GM12878 (cell line): ENCODE data around the gene PCDH15. TPM values are rescaled to one million over a fixed set of nuclear protein-coding genes. Genes with fewer than 3 reads are reported as not detected.

Experiments
- ATAC-seq: fragments of 200-7000 bp; cut with Tn5 transposase; 3 replicates; pipeline ENCODE4 v1.9.1; 2020; ENCODE audit warnings: mild to moderate bottlenecking, moderate library complexity
- BruUV-seq: library from RNA; stranded (reverse); fragments of 400-500 nt; replicated peaks from 2 replicates; lab custom pipeline; 2021; lab: Mats Ljungman, UMichigan
- CTCF ChIA-PET: fragments of 300-600 bp; sonication (Branson Sonifier 250); formaldehyde crosslinking; extraction: SDS; loops from one replicate; lab custom pipeline; 2021; ENCODE audit warnings: inconsistent platforms; lab: Yijun Ruan, JAX
- POLR2A ChIA-PET: fragments of 350-600 bp; formaldehyde crosslinking; extraction: SDS; loops from one replicate; lab custom pipeline; 2021; ENCODE audit warnings: inconsistent platforms; lab: Charles Lee
- RAD21 ChIA-PET: fragments of 300-600 bp; sonication (Branson Sonifier 250); formaldehyde crosslinking; loops from one replicate; lab custom pipeline; 2023; ENCODE audit warnings: antibody characterized with exemption; ENCODE audit not compliant: unreplicated experiment; lab: Charles Lee
- SMC1A ChIA-PET: fragments of 300-600 bp; sonication (Branson Sonifier 250); formaldehyde crosslinking; loops from one replicate; lab custom pipeline; 2023; ENCODE audit not compliant: unreplicated experiment, uncharacterized antibody; lab: Charles Lee
- DNase-seq: peaks from one replicate; pipeline ENCODE4 v3.0.0-alpha.2; 2011; ENCODE audit warnings: low read depth, low spot score
- FAIRE-seq: peaks from 3 replicates; lab custom pipeline; 2011; peaks lifted over from hg19 to GRCh38; lab: Jason Lieb, UNC
- H2AFZ ChIP-seq: 2 replicates; pipeline ENCODE4 v1.6.0; 2011; ENCODE audit warnings: low read depth, low read length, control low read depth; ENCODE audit not compliant: control insufficient read depth
- H3K27ac ChIP-seq: 2 replicates; pipeline ENCODE4 v1.5.1; 2011; ENCODE audit warnings: control low read depth; ENCODE audit not compliant: control insufficient read depth, insufficient read depth
- H3K27me3 ChIP-seq, 2 experiments: replicated peaks in 1 of 2; 2 replicates each; pipeline versions ENCODE4 v1.6.0 to v1.6.1; 2011; ENCODE audit warnings: low read length in 1 of 2; ENCODE audit not compliant: control insufficient read depth in 2 of 2, insufficient read depth in 2 of 2
- H3K36me3 ChIP-seq, 2 experiments: 2 replicates each; pipeline ENCODE4 v1.5.1; 2011; ENCODE audit warnings: low read length in 1 of 2; ENCODE audit not compliant: control insufficient read depth in 2 of 2, insufficient read depth in 2 of 2
- H3K4me1 ChIP-seq: 2 replicates; pipeline ENCODE4 v1.6.1; 2011; ENCODE audit warnings: mild to moderate bottlenecking, low read length, moderate library complexity, mixed read lengths; ENCODE audit not compliant: control insufficient read depth, insufficient read depth
- H3K4me2 ChIP-seq: 2 replicates; pipeline ENCODE4 v1.6.0; 2011; ENCODE audit warnings: control low read depth; ENCODE audit not compliant: control insufficient read depth, insufficient read depth
- H3K4me3 ChIP-seq: fragments of 200-600 bp; sonication (generic); 2 replicates; pipeline ENCODE4 v1.5.1; 2016
- H3K79me2 ChIP-seq: 2 replicates; pipeline ENCODE4 v1.6.0; 2011; ENCODE audit warnings: low read length; ENCODE audit not compliant: control insufficient read depth, insufficient read depth
- H3K9ac ChIP-seq: 2 replicates; pipeline ENCODE4 v1.8.0; 2011; ENCODE audit warnings: low read length, control low read depth, mixed read lengths; ENCODE audit not compliant: control insufficient read depth, insufficient read depth
- H3K9me3 ChIP-seq: replicated peaks from 3 replicates; pipeline ENCODE4 v1.5.1; 2011; ENCODE audit warnings: mild to moderate bottlenecking, low read length; ENCODE audit not compliant: control insufficient read depth, insufficient read depth
- H4K20me1 ChIP-seq: 2 replicates; pipeline ENCODE4 v1.6.0; 2011; ENCODE audit not compliant: control insufficient read depth, insufficient read depth
- ATF2 ChIP-seq: IDR thresholded peaks from 2 replicates; pipeline ENCODE4 v1.6.1; 2012; ENCODE audit warnings: low read length, inconsistent platforms
- GABPA ChIP-seq: IDR thresholded peaks from 2 replicates; pipeline ENCODE4 v1.6.1; 2014; ENCODE audit warnings: antibody characterized with exemption, low read depth, mild to moderate bottlenecking, inconsistent platforms
- HDAC6 ChIP-seq: fragments of 200-600 bp; sonication (generic); IDR thresholded peaks from one replicate; pipeline ENCODE4 v1.8.0; 2017; ENCODE audit warnings: antibody characterized with exemption; ENCODE audit not compliant: unreplicated experiment
- MYB ChIP-seq: fragments of 150-350 bp; IDR thresholded peaks from 2 replicates; pipeline ENCODE4 v1.6.1; 2014; ENCODE audit warnings: mild to moderate bottlenecking, low read depth, low read length, borderline replicate concordance
- NR2C2 ChIP-seq: IDR thresholded peaks from 2 replicates; pipeline ENCODE4 v1.6.1; 2011; ENCODE audit warnings: borderline replicate concordance, low read depth; ENCODE audit not compliant: control insufficient read depth, insufficient read length
- TAF1 ChIP-seq: IDR thresholded peaks from 2 replicates; pipeline ENCODE4 v1.6.1; 2011; ENCODE audit warnings: mild to moderate bottlenecking, low read depth, low read length, borderline replicate concordance
- WGBS: methylation state at CpG from one replicate; pipeline ENCODE4 v1.1.6; 2016; ENCODE audit warnings: low lambda C conversion rate; ENCODE audit not compliant: insufficient replicate concordance, insufficient coverage; ENCODE audit errors: missing lambda C conversion rate; 5-methylcytosine and 5-hydroxymethylcytosine counted together
- in situ Hi-C: fragments of 300-500 bp; cut with MboI; formaldehyde crosslinking; loops from 9 replicates; pipeline ENCODE4 v1.14.3; 2018; ENCODE audit warnings: mixed read lengths
- intact Hi-C: fragments of 100-400 bp; cut with micrococcal nuclease; formaldehyde crosslinking; loops from one replicate; pipeline ENCODE4 v1.14.2; 2022; ENCODE audit not compliant: unreplicated experiment
- polyA plus RNA-seq, 11 experiments: library from polyadenylated mRNA; depleted of rRNA in 4 of 11; unstranded in 6 of 11; stranded (reverse) in 5 of 11; fragments of >200 nt; fragmentation: Nextera tagmentation in 4 of 11; fragmentation: Illumina TruSeq in 1 of 11; extraction: Ambion mirVana in 4 of 11; extraction: Trizol in 1 of 11; gene quantifications; 1 replicate in 1 of 11; 2 replicates in 10 of 11; pipeline versions ENCODE4 v1.2.1 to v1.2.3, GENCODE V29; 2011 to 2016; ENCODE audit warnings: inconsistent platforms in 2 of 11, missing spikeins in 2 of 11, low read depth in 1 of 11
- total RNA-seq, 4 experiments: library from RNA; depleted of rRNA in 3 of 4; stranded (reverse); fragments of >200 nt in 3 of 4; fragmentation: Illumina TruSeq in 1 of 4; extraction: Trizol in 1 of 4; gene quantifications; 2 replicates each; pipeline versions ENCODE4 v1.2.1 to v1.2.3, GENCODE V29; 2013 to 2021

PCDH15 gene
- total and polyA plus RNA-seq, 10 of the 15 experiments (the other 5 are each of a cell fraction or from before 2014, with no cell fraction given), result 0.03 to 0.52 (median 0.07) TPM; not detected in 6

- H3K27me3 ChIP-seq, result no peaks in the 10 kb centered on the region
- no TSS peak for BruUV-seq
- intact Hi-C loops, result loop anchor here (10.0 kb wide), 1 partner anchor 237 kb away; no protein-coding TSS in a partner anchor
- no peak overlapping the region for H3K9ac ChIP-seq
- 5% methylated on average over 5 of the region's 9 CpGs for WGBS
- no peaks in the 10 kb centered on the region for H3K79me2 ChIP-seq
- no peak overlapping the region for H3K4me2 ChIP-seq
- ChIA-PET RAD21 (interaction anchor here (0.6 kb wide), 1 partner anchor 526 kb away, joined by 4 read pairs; no protein-coding TSS in a partner anchor), POLR2A (no interaction called here), SMC1A (interaction anchor here (0.6 kb wide), 1 partner anchor 97 kb away, joined by 3 read pairs; no protein-coding TSS in a partner anchor), CTCF (no interaction called here)
- no peaks in the 10 kb centered on the region for H3K36me3 ChIP-seq
- FAIRE-seq, result no peak
- no peak for ATAC-seq
- H3K4me3 ChIP-seq, result no peak overlapping the region
- H3K4me1 ChIP-seq, result no peaks in the 10 kb centered on the region
- in situ Hi-C loops, result no loop called here
- no peaks in the 10 kb centered on the region for H3K9me3 ChIP-seq
- no peak overlapping the region for H3K27ac ChIP-seq
- no peaks in the 10 kb centered on the region for H4K20me1 ChIP-seq
- TF ChIP-seq NR2C2, result no peak
- TF ChIP-seq MYB, result no peak
- TF ChIP-seq TAF1, result no peak
- TF ChIP-seq HDAC6, result no peak
- TF ChIP-seq ATF2, result no peak
- TF ChIP-seq GABPA, result no peak
- DNase-seq, result no peak
- H2AFZ ChIP-seq, result no peak overlapping the region
Observed at GRCh38 chr10:53841483-53842145, 959.4 kb downstream of the PCDH15 start.
